A549 (cell line): ENCODE results near the gene TEX13D.

Experiments
- BHLHE40 ChIP-seq: IDR thresholded peaks from 2 replicates; pipeline ENCODE4 v1.6.1; 2012; ENCODE audit warnings: low read depth, low read length, inconsistent platforms
- EHMT2 ChIP-seq: fragments of 200-600 bp; sonication (generic); IDR thresholded peaks from 2 replicates; pipeline ENCODE4 v1.6.1; 2016; ENCODE audit warnings: antibody characterized with exemption, low read depth, mild to moderate bottlenecking, moderate library complexity
- EP300 ChIP-seq, 2 experiments: fragments of >200 bp; sonication (Bioruptor Twin); formaldehyde crosslinking; IDR thresholded peaks; 2 replicates in 1 of 2; 3 replicates in 1 of 2; pipeline ENCODE4 v1.6.1; 2016 to 2017
- ESRRA ChIP-seq: fragments of 150-350 bp; IDR thresholded peaks from 2 replicates; pipeline ENCODE4 v1.6.1; 2014; ENCODE audit warnings: mild to moderate bottlenecking, low read length, borderline replicate concordance
- FOSL2 ChIP-seq, 2 experiments: fragments of 450-650 bp in 1 of 2; fragments of >200 bp in 1 of 2; sonication (Bioruptor Twin) in 1 of 2; formaldehyde crosslinking; IDR thresholded peaks; 2 replicates each; pipeline versions ENCODE4 v1.5.0 to v1.6.1; 2016 to 2020; ENCODE audit warnings: mild to moderate bottlenecking in 1 of 2, moderate library complexity in 1 of 2
- GATA3 ChIP-seq: IDR thresholded peaks from 2 replicates; pipeline ENCODE4 v1.6.1; 2012; ENCODE audit warnings: borderline replicate concordance
- MYC ChIP-seq: IDR thresholded peaks from 2 replicates; pipeline ENCODE4 v1.6.1; 2012; ENCODE audit warnings: mild to moderate bottlenecking, inconsistent platforms, low read length, improper control_type of control experiment, borderline replicate concordance
- TF ChIP-seq, protein P1 (sequence below): fragments of >200 bp; sonication (Bioruptor Twin); formaldehyde crosslinking; IDR thresholded peaks from 3 replicates; pipeline ENCODE4 v1.5.1; 2016

GRCh38 chrX:124289443-124289842 is 43.0 kb upstream of the TEX13D start:
- no peak for TF ChIP-seq FOSL2 (IDR thresholded peaks at IDR 0.05)
- TF ChIP-seq FOSL2 (CRISPR knock-in tag; IDR thresholded peaks at IDR 0.05): no peak
- TF ChIP-seq ESRRA: no peak
- no peak for TF ChIP-seq EHMT2
- TF ChIP-seq MYC: no peak
- TF ChIP-seq, protein P1, sequence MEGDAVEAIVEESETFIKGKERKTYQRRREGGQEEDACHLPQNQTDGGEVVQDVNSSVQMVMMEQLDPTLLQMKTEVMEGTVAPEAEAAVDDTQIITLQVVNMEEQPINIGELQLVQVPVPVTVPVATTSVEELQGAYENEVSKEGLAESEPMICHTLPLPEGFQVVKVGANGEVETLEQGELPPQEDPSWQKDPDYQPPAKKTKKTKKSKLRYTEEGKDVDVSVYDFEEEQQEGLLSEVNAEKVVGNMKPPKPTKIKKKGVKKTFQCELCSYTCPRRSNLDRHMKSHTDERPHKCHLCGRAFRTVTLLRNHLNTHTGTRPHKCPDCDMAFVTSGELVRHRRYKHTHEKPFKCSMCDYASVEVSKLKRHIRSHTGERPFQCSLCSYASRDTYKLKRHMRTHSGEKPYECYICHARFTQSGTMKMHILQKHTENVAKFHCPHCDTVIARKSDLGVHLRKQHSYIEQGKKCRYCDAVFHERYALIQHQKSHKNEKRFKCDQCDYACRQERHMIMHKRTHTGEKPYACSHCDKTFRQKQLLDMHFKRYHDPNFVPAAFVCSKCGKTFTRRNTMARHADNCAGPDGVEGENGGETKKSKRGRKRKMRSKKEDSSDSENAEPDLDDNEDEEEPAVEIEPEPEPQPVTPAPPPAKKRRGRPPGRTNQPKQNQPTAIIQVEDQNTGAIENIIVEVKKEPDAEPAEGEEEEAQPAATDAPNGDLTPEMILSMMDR: no peak
- TF ChIP-seq GATA3: no peak
- no peak for TF ChIP-seq EP300 (IDR thresholded peaks at IDR 0.05)
- no peak for TF ChIP-seq BHLHE40
